HG03139 (cell line): ENCODE measurements around the gene HIGD1A.
"Not testable (repeated sequence)": the region's sequence is repeated elsewhere in the genome, so short reads cannot be mapped to it uniquely, and the experiment has no call there.

ENCODE experiments used
- ATAC-seq: cut with Tn5 transposase; IDR thresholded peaks from one replicate; pipeline ENCODE4 v1.9.1; 2021; ENCODE audit not compliant: unreplicated experiment

The HIGD1A gene

DNA sequence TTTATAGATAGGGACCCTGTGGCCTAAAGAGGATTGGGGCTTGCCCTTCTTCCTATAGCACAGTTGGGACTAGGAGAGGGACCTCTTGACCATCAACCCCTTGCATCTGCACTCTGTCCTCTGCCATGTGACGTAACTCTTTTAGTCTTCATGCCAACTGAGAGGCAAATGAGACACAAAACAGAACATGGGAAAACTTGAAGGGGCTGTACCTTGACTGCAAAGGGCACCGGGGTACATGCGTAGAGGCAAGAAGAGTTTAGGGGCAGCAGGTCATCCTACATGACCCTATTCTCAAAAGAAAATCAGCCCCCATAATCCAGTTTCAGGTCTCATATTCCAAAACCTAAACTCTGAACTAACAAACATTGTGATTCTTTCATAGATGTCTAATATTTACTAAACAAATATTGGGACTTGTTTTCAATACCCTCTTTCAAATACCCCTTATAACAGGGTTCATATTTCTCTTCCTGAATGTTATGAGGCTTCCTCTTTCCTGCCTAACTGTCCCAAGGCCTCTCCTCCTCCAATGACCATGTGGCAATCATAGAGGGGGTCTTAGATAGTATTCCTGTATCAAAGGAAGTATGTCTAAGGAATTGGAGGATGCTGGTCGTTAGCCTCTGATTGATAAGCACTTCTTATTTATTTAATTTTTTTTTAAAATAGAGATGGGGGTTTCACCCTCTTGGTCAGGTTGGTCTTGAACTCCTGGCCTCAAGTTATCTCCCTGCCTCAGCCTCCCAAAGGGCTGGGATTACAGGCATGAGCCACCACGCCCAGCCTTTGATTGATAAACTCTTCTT lies 25.5 kb upstream of the HIGD1A start:
- no peak for ATAC-seq

DNA sequence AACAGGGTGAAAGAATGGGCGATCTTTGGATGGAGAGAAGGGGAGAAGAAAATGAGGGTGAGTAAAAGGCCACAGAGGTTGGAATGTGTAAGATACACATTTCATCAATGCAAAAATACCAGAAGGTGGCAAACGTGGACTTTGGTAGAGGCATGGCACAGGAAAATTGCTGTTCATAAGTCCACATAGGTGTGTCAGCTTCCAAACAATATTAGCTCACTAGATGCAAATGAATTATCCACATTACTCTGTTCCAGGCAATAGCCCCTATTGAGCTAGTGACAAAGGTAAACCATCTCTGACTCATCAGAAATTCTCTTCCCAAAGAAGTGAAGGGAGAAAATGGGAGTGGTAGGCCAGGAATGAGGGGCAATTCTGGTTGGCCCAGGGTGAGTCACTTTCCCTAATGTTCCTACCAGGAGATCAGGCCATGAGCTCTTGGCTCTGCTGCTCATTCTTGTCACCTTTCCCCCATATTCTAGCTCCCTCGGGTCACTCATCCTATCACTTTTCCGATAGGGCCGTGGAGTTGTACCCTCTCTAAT lies 24.9 kb upstream of the HIGD1A start:
- no peak for ATAC-seq

DNA sequence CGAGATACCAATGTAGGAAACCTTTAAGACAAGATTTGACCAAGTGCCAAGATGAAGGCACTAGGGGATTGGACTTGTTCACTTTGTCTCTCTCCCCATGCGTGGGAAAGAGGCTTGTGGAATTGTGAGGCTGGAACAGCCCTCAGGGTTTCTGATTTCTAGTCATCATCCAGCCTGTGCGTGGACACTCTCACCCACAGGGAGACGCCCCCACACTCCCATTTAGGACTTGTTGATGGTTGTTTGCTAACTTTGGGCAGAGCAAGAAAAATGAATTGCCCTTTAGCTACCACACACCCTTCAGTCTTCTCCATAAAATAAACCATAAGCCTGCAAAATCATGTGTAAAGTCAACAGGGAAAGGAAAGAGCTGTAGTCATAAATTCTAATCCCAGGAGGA lies 23.4 kb upstream of the HIGD1A start:
- no peak for ATAC-seq

DNA sequence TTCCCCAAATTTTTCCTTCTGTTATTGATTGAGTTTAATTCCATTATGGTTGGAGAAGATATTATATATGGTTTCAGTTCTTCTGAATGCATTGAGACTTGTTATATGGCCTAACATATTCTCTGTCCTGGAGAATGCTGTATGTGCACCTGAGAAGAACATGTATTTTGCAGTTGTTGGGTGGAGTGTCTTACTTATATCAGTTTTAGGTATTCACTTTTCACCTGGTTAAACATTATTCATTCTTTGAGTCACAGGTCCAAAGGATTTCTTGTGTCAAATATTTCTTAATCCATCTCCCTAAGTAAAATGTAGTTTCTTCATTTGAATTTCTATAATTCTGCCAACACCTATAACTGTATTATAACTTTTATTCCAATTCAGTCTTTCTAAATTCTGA lies 22.7 kb upstream of the HIGD1A start:
- ATAC-seq = no peak

DNA sequence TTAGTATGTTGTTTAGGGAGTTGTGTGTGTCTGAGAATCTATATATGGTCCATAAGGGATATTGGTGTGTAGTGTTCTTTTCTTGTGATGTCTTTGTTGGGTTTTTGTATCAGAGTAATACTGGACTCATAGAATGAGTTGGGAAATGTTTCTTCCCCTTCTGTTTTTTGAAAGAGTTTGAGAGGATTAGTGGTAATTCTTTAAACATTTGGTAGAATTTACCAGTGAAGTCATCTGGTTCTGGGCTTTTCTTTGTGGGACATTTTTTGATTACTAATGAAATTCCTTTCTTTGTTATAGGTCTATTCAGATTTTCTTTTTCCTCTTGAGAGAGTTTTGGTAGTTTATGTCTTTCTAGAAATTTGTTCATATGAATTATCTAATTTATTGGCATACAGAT lies 21.9 kb upstream of the HIGD1A start:
- ATAC-seq = no peak

DNA sequence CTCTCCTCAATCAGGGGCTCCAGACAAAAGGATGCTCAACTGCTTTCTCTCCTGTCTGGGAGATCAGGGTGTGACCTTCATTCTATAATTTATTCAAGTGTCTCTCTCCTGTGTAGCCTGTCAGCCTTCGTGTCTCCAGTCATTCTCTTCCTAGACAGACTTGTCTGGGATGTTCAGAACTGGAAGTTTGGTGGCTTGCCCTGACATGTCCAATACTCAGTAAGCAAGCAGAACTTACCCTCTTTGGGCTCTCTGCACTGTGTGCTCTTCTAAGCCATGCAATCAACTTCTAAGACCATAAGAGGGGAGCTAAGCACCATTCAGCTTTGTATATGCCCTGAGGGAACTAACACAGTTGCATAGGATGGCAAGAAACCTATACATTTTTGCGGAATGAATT lies 19.1 kb upstream of the HIGD1A start:
- ATAC-seq = no peak

DNA sequence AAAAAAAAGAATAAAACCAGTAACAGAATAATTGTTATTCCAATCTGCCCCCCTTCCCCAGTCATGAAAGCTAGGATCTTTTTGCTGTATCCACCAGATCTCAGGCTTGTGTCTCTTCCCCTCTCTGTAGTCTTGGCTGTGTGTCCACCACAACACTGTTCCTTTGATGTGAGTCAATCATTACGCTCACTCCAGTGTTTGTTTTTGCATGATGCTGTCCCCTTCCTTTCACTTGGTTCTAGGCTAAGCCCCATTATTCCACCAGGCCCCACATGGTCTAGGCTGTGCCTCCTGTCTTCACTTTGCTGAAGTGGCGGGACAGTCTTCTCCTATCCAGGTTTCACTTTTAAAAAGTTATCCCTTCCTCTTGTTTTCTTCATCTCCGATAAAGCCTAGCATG lies 18.5 kb upstream of the HIGD1A start:
- ATAC-seq = no peak

DNA sequence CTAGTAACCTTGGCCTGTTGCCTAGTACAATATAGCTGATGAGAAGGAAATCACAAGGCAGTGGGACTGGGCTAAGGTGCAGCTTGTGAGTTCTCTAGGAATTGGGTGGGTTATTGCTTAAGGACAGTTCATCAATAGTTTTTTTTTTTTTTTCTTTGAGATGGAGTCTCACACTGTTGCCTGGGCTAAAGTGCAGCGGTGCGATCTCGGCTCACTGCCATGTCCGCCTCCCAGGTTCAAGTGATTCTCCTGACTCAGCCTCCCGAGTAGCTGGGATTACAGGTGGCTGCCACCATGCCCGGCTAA lies 16.4 kb upstream of the HIGD1A start:
- ATAC-seq = no peak

DNA sequence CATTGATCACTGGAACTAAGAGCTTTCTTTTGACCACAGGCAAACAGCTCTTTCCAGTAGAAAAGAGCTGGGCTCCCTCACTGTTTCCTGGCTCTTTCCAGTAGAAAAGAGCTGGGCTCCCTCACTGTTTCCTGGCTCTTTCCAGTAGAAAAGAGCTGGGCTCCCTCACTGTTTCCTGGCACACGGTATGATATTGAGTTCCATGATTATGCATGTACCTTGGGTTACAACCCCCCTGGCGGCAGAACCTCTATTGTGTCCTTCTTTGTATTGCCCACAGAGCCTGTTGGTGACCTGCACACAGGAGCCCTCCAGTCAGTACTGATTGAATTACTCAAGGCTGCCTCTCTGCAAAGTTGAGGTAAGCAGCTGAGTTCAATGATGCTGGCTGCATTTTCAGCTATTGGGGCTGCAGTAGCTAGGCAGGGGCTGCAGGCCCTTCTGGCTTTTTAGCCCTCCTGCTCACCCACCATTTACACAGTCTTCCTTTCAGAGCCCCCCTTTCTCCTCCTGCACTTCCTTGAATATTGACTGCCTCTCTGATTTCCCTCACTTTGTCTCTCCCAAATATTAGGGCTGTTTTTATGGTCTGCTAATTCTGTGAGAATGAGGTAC lies 15.2 kb upstream of the HIGD1A start:
- ATAC-seq = no peak

DNA sequence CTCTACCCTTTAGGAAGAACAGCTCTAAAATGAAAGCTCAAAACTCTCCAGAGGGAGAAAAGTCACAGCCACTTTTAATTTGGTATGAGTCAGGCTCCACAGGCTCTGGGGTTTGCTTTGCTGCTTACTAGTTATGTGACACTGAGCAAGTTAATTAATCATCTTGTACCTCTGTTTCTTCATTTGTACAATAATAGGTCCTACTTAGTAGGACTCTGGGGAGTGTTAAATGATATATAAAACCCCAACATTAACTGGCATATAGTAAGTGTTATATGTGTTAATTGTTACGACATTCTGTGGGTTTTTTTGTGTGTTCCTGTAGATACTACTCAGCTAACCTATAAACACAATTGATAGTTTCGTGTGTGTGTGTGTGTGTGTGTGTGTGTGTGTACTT lies 11.5 kb upstream of the HIGD1A start:
- no peak for ATAC-seq

DNA sequence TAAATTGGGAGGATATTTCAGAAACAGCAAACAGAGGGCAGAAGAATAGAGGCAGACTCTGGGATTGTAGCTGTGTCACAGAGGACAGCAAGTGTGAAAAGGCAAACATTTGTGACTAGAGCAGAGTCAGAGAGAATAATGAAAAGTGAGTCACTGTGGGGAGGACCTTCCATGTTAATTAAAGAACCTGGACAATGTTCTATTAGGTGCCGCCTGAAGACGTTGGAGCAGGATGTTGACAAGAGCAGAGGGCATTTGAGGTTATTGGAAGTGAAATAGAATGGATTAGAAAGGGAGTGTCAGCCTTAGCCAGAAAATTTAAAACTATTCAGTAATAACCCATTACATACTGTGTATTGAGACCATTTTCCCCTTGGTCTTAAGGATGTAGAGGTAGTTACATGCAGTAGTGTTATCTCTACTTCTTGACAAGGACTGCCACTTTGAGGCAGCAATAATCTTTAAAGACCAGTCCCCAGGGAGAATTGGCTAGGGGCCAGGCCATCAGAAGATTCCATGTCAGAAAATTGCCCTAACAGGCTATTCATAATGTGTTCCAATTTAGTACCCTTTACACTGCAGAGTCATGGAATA lies 10.7 kb upstream of the HIGD1A start:
- ATAC-seq = no peak

DNA sequence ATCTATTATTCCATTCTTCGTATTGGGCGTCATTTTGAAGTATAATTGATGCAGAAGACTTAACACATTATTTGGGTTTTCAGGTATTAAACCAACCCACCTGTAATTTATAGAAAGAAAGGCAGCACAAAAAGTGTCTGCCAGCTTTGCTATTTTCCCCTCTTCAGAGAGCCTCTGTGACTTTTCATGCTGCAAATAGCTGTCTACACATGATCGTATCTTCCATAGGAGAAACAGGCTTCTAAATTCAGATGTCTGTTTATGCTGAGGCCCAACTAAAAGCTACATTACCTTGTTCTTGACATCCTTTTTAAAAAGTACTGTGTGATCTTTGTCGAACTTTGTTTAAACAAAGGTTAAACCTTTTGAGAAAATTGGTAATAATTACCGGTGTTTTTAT lies 10.0 kb upstream of the HIGD1A start:
- no peak for ATAC-seq

DNA sequence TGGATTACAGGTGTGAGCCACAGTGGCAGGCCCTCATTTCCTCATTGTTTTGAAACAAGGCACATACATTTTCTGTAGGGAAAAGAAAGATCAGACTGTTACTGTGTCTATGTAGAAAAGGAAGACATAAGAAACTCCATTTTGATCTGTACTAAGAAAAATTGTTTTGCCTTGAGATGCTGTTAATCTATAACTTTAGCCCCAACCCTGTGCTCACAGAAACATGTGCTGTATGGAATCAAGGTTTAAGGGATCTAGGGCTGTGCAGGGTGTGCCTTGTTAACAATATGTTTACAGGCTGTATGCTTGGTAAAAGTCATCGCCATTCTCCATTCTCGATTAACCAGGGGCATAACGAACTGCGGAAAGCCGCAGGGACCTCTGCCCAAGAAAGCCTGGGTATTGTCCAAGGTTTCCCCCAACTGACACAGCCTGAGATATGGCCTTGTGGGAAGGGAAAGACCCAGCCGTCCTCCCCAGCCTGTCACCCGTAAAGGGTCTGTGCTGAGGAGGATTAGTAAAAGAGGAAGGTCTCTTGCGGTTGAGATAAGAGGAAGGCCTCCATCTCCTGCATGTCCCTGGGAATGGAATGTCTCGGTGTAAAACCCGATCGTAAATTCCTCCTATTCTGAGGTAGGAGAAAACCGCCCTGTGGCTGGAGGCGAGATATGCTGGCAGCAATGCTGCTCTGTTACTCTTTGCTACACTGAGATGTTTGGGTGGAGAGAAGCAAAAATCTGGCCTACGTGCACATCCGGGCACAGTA lies 7.0 kb upstream of the HIGD1A start:
- ATAC-seq = not testable (repeated sequence)

DNA sequence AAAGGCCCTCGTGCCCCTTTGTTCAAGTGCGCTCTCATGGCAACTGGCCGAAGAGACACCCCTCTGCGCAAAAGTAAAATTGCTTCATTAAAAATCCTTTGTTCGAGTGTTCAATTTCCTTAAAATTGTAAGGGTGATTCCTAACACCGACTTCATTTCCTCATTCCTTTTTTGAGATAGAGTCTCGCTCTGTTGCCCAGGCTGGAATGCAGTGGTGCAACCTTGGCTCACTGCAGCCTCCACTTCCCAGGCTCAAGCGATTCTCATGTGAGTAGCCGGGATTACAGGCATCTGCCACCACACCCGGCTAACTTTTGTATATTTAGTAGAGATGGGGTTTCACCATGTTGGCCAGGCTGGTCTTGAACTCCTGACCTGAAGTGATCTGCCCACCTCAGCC lies 6.4 kb upstream of the HIGD1A start:
- not testable (repeated sequence) for ATAC-seq

DNA sequence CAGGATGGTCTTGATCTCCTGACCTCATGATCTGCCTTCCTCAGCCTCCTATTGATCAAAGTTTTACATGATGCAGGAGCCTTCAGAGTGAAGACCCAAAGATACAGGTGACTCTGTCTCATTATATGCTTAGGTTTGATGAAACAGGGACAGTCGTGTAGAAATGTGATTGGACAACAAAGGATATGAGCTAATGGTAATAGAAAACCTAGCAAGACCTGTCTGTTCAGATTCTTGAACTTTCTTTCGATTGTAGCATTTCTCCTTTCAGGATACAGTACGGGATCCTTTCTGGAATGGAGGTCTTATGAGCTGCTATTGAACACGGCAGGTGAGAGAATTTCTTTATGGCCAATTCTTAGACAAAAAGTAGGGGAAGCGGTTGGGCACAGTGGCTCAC lies 4.9 kb upstream of the HIGD1A start, which contains the start of gene ACKR2:
Gene ACKR2, plus strand, starts transcription at position 244 of the 400 bp plus-strand sequence. CDS start 55,058 bp downstream, outside the sequence.
- no peak for ATAC-seq

DNA sequence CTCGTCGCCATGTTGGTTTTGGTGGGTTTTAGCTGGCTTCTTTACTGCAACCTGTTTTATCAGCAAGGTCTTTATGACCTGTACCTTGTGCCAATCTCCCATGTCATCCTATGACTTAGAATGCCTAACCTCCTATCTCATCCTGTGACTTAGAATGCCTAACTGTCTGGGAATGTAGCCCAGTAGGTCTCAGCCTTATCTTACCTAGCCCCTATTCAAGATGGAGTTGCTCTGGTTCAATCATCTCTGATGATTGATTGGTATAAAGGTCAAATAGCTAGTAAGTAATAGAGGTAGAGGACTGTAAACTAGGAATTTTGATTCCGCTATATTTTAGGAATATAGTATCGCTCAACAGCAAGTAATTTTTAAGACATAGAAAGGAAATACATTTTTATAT lies 3.6 kb upstream of the HIGD1A start:
- no peak for ATAC-seq

DNA sequence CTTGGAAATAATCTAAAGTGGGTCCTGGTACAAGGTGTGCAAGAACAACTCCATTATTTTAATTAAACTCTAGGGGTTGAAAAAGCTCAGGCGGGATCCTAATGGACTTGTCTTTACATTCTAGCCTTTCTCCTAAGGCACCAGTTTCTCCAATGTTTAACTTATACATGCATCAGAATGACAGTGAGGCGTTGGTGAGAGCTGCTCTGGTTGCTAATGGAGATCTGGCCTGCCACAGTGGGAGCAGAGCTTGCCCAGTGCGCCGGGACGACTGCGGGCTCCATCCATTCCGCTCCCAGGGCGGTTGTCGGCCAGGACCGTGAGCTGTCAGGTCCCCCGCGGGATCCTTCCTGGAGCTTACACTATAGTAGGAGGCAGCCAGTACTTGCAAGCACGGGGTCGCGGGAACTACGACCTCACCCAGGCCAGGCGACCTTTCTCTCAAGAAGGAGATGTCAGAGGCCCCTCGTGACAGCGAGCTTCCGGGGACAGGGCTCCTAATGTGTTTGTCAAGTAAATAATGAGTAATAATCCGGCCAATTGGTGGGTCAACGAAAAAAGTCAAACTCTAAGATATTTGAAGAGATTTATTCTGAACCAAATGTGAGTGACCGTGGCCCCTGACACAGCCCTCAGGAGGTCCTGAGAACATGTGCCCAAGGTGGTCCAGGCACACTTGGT lies 991 bp upstream of the HIGD1A start:
- no peak for ATAC-seq

DNA sequence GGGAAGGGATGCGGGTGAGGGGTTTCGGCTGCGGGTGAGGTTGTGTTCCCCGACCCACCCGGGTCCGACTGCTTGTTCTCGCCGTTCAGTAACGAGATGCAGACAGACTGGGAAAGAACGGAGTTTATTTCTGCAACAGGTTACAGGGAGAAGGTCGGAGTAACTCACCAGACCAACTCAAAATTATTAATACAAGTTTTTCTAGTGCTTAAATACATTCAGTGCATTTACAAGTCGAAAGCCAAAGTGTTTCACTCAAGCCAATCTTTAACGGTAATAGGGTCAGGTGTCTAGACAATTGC lies 492 bp upstream of the HIGD1A start:
- peak; percentile 5 for ATAC-seq

DNA sequence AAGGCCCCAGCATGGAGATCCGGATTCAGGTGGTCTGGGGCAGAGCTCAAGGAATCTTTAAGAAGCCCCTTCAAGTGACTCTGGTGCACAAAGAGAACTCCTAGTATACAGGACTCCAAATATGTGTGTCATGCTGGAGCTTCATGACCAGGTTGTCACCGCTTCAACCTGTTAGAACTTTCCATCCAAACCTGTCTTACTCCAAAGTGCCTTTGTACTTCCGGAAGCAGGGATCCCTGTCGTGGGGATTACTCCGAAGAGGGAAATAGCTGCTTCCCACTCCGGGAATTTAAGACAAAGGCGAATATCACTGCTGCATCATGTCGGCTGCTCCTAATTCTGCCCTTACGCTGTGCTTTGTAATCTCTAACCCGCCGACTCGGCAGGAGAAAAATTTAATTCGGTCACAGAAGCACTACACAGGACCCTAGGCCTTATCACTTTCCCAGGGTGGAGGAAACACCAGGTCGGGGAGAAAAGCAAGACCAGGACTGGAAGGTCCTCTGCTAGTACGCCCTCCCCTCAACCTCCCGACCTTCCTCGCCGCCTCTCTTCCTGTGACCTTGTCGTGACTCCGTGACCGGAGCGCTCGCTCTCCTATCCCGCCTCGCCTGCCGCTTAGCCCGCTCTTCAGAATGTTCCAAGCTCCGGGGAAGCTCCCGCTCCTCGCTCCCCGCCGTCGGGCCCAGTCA lies 730 bp downstream of the HIGD1A start:
- peak; percentile 23 for ATAC-seq

DNA sequence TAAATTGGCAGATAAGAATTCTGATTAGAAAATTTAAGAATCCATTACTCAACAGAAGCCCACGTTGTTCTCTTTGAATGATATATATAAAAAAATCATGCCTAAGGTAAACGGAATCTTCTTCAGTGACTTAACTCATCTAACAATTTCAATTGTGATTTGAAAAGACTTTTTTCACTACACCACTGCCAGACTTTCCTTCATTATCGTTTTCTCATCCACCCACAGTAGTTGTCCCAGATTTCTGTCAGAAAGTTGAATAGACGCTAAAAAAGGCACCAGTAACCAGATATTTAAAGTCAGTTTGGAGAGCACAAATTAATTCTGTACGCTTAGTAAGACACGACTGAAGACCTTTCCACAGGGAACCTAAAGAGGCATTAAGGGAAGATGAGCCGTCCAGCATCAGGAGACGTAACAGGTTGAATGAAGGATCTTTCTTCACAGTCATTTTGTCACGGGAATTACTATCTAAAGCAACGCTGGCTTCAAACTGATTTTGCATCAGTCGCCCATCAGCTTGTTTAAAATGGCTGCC lies 1.3 kb downstream of the HIGD1A start:
- no peak for ATAC-seq
